Measurements from ENCODE around the gene FOXL2NB.

FOXL2NB gene
- 0 to 0.13 (median 0) reads per million in 9 experiments for total RNA-seq

DNA sequence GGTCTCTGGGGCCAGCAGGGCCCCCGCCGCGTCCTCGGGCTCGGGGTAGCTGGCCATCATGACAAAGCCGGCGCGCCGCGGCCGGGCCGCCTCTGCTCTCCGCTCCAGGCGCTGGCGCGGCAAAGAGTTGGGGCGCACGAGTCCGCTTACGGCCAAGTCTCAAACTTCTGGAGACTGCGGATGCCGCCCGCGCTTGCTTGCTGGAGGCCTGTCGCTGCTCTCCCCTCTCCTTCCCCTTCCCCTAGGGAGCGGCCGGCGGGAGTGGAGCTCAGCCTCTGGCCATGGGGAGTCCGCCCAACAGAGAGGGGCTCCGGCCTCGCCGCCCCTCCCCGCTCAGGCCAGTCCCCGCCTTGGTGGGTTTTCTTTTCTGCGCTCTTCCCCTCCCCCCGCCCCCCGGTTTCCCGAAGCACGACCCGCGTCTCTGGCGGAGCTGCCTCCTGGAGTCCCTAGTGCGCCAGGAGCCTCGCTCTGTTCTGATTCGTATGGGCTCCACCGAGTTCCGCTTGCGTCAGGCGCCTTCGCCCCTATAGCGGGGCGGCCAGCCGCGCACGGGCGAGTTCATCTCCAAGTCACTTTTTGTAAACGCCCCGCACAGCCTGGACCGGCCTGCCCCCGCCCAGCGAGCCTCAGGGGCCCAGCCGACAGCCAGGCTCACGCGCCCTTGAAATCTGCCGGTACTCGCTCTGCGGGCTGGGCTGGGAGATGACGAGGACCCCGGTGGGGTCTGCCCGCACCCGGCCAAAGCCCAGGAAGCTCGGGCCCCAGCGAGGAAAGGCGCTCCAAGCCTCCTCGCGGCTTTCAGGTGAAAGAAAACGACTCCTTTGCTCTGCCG lies at the start of gene FOXL2NB, which contains the start of gene FOXL2:
Gene FOXL2NB (plus strand): TSS at position 555 of the 832 bp plus-strand sequence. CDS start 148 bp downstream, at position 703.
Gene FOXL2 (minus strand): TSS at position 475 of the 832 bp plus-strand sequence. CDS start 415 bp downstream, at position 60.
- H3K27me3 Mint-ChIP-seq = peaks cover 70 to 89% of the 10 kb centered on the region in 2 donors
- ATAC-seq (replicated peaks) = peak; percentile 55
- no peaks in the 10 kb centered on the region for H3K36me3 Mint-ChIP-seq (ENCODE audit: insufficient read depth)
- H3K9me3 Mint-ChIP-seq = no peaks in the 10 kb centered on the region
- H3K4me1 Mint-ChIP-seq (ENCODE audit: low read depth in 2 of 2) = peaks cover 22 to 26% of the 10 kb centered on the region in 2 donors
- H3K4me3 Mint-ChIP-seq = peak within 1 kb of the TSS; percentile 67 to 73
- DNase-seq = no peak
- H3K27ac Mint-ChIP-seq = no peak within 1 kb of the TSS

DNA sequence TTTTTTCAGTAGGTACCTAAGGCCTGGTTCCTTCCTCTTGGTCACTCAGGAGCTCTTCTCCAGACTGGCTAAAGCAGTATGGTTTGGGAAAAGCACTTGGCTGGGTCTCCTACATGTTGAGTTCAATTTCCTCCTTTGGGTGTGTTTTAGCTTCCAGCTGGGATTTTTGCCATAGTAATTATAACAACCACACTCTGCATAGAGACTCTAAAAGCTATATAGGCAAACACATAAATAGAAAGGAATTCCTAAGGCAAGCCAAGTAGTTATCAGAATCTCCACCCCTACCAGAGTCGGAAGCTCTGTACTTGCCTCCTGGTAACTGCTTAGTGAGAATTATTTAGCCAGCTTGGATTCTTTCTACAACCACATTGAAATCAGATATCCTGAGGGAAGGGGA lies 48.7 kb upstream of the FOXL2NB start:
- H3K4me1 Mint-ChIP-seq (ENCODE audit: low read depth in 2 of 2) = no peaks in the 10 kb centered on the region
- no peaks in the 10 kb centered on the region for H3K27me3 Mint-ChIP-seq
- no peak for DNase-seq
- no peaks in the 10 kb centered on the region for H3K9me3 Mint-ChIP-seq
- no peak for ATAC-seq (replicated peaks)
- H3K36me3 Mint-ChIP-seq (ENCODE audit: insufficient read depth) = no peaks in the 10 kb centered on the region
- no peak overlapping the region for H3K4me3 Mint-ChIP-seq
- no peak overlapping the region for H3K27ac Mint-ChIP-seq

DNA sequence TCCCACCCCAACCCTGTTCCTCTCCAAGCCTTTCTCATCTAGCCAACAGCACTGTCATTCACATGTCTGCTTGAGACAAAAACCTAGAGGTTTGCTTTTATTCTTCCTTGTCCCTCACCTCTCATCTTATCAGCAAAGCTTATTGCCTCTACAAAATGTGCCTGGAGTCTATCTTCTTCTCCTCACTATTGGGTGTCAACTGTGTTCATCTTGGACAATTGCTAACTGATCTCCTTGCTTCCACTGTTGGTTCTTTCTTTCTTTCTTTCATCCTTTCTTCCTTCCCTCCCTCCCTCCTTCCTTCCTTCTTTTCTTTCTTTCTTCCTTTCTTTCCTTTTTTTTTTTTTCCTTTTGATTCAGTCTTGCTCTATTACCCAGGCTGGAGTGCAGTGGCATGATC lies 48.3 kb upstream of the FOXL2NB start:
- Mint-ChIP-seq H3K4me3 (no peak overlapping the region), H3K4me1 (ENCODE audit: low read depth in 2 of 2) (no peaks in the 10 kb centered on the region), H3K27me3 (no peaks in the 10 kb centered on the region), H3K27ac (no peak overlapping the region), H3K36me3 (ENCODE audit: insufficient read depth) (no peaks in the 10 kb centered on the region), H3K9me3 (no peaks in the 10 kb centered on the region)
- no peak for DNase-seq
- no peak for ATAC-seq (replicated peaks)

DNA sequence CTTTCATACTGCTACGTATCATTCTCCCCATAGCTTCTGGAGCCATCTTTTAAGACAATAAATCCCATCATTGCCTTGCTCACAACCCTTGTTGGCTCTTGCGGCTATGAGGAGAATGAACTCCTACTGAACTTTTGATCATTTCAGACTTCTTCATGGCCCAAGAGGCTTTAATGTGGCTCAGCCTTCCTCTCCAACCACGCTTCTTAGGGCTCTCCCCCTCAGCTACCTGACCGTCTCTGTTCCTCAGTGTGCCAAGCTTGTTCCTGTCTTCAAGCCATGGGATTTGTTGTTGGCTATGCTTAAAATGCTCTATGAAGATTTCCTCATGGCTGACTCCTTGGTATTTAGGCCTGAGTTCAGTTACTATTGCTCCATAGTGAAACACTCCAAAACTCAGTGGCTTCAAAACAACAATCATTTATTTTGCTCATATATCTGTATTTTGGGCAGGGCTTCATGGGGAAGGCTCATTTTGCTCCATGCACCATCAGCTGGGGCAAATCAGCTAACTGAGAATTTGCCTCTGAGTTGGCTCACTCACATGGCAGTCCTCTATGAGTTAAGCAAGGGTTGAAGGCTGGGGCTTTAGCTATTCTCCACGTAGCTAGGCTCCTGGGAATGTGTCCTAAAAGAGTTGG lies 47.5 kb upstream of the FOXL2NB start:
- no peak overlapping the region for H3K4me3 Mint-ChIP-seq
- H3K27me3 Mint-ChIP-seq = no peaks in the 10 kb centered on the region
- H3K4me1 Mint-ChIP-seq (ENCODE audit: low read depth in 2 of 2) = no peaks in the 10 kb centered on the region
- H3K9me3 Mint-ChIP-seq = no peaks in the 10 kb centered on the region
- H3K27ac Mint-ChIP-seq = no peak overlapping the region
- H3K36me3 Mint-ChIP-seq (ENCODE audit: insufficient read depth) = no peaks in the 10 kb centered on the region
- ATAC-seq (replicated peaks) (no peak), DNase-seq (no peak)

DNA sequence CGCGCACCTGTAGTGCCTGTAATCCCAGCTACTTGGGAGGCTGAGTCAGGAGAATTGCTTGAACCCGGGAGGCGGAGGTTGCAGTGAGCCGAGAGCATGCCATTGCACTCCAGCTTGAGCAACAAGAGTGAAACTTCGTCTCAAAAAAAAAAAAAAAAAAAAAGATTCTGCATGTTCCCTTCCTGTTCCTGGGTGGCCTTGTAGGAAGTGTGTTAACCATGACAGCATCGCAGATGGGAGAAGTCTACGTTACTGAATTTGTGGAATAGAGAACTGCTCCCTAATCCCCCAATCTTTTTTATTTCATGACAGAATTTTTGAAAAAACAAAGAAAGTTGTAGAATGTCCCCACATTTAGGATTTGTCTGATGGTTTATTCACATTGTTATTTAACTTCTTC lies 45.5 kb upstream of the FOXL2NB start:
- no peak for DNase-seq
- Mint-ChIP-seq H3K4me3 (no peak overlapping the region), H3K27me3 (no peaks in the 10 kb centered on the region), H3K9me3 (no peaks in the 10 kb centered on the region), H3K27ac (no peak overlapping the region), H3K36me3 (ENCODE audit: insufficient read depth) (peaks cover 3% of the 10 kb centered on the region), H3K4me1 (ENCODE audit: low read depth in 2 of 2) (no peaks in the 10 kb centered on the region)
- ATAC-seq (replicated peaks) = no peak

DNA sequence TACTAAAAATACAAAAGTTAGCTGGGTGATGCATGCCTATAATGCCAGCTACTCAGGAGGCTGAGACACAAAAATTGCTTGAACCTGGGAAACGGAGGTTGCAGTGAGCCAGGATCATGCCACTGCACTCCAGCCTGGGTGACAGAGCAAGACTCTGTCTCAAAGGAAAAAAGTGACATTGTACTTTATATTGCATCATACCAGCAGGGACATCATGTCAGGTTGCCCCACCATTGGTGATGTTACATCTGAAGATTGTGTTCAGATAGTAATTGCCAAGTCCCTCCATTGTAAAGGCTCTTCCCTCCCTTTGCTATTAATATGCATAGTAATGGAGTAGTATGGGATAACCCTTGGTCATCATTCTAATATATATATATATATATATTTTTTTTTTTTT lies 44.8 kb upstream of the FOXL2NB start:
- no peak for DNase-seq
- no peak overlapping the region for H3K4me3 Mint-ChIP-seq
- no peaks in the 10 kb centered on the region for H3K27me3 Mint-ChIP-seq
- ATAC-seq (replicated peaks) = no peak
- H3K9me3 Mint-ChIP-seq = no peaks in the 10 kb centered on the region
- H3K27ac Mint-ChIP-seq = no peak overlapping the region
- H3K36me3 Mint-ChIP-seq (ENCODE audit: insufficient read depth) = peaks cover 3% of the 10 kb centered on the region
- no peaks in the 10 kb centered on the region for H3K4me1 Mint-ChIP-seq (ENCODE audit: low read depth in 2 of 2)

DNA sequence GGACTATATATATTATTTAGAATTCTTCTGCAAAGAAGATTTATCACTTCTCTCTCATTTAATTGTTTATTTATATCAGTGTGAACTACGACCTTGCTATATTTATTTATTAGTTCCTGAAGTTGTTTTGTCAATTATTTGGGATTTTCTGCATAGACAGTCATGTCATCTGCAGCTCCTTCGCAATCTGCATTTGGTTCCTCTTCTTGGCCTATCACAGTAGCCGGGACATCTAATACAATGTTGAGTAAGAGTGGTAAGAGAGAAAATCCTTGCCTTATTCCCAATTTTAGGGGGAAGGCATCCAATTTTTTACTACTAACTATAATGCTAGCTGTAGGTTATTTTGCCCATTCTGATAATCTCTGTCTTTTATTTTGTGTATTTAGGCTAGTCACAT lies 39.5 kb upstream of the FOXL2NB start:
- Mint-ChIP-seq H3K4me1 (ENCODE audit: low read depth in 2 of 2) (no peaks in the 10 kb centered on the region), H3K4me3 (no peak overlapping the region), H3K9me3 (no peaks in the 10 kb centered on the region), H3K27me3 (no peaks in the 10 kb centered on the region), H3K36me3 (ENCODE audit: insufficient read depth) (peaks cover 3% of the 10 kb centered on the region), H3K27ac (no peak overlapping the region)
- ATAC-seq (replicated peaks) (no peak), DNase-seq (no peak)

DNA sequence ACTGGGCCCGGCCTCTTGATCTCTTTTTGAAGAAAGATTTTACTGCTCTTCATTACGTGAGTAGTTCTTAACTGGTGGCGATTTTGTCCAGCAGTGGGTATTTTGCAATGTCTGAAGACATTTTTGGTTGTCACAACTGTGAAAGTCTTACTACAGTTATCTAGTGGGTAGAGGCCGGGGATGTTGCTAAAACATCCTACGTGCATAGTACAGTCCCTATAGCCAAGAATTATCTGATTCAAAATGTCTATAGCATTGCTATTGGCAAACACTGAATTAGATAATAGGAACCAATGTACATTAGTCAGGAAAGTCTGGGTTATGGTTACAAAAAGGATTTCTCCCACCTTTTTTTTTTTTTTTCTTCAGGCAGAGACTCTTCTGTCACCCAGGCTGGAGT lies 38.2 kb upstream of the FOXL2NB start:
- no peak overlapping the region for H3K27ac Mint-ChIP-seq
- no peaks in the 10 kb centered on the region for H3K9me3 Mint-ChIP-seq
- no peak for ATAC-seq (replicated peaks)
- DNase-seq = no peak
- H3K27me3 Mint-ChIP-seq = no peaks in the 10 kb centered on the region
- H3K4me1 Mint-ChIP-seq (ENCODE audit: low read depth in 2 of 2) = no peaks in the 10 kb centered on the region
- no peak overlapping the region for H3K4me3 Mint-ChIP-seq
- peaks cover 5% of the 10 kb centered on the region for H3K36me3 Mint-ChIP-seq (ENCODE audit: insufficient read depth)

DNA sequence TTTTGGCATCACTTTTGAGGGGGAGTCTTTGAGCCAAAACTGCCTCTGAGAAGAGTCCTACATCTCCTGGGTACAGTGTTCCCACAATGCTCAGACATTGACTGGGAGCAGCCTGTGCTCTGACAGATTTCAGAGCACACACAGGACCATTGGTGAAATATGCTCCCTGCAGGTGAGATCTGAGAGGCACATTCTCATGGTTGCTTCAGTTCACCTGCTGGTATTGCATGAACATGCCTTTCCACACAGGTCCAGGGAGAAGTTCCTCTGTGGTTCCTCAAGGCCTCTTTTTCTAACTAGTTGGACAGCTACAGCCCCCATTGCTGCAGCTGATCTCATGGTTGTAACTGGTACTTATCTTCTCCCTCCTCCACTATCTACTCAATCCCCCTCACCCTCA lies 37.1 kb upstream of the FOXL2NB start:
- Mint-ChIP-seq H3K4me1 (ENCODE audit: low read depth in 2 of 2) (peaks cover under 1 to 1% of the 10 kb centered on the region in 2 donors), H3K27me3 (no peaks in the 10 kb centered on the region), H3K36me3 (ENCODE audit: insufficient read depth) (peaks cover 5% of the 10 kb centered on the region), H3K27ac (no peak overlapping the region), H3K9me3 (no peaks in the 10 kb centered on the region), H3K4me3 (no peak overlapping the region)
- DNase-seq (no peak), ATAC-seq (replicated peaks) (no peak)

DNA sequence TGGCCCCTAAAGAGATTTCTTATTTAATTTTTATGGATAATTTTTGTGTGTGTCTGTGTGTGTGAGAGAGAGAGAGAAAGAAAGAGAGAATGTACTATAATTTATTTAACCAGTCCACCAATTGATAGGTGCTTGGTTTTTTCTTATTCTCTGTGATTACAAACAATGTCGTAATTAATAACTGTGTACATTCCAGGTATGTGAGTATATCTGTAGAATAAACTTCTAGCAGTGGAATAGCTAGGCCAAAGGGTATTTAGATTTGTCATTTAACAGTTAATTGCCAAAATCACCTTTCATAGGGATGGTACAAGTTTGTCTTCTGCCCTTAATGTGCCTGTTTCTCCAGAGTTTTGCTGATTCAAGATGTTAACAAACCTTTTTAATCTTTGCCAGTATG lies 35.4 kb upstream of the FOXL2NB start:
- no peaks in the 10 kb centered on the region for H3K9me3 Mint-ChIP-seq
- no peaks in the 10 kb centered on the region for H3K27me3 Mint-ChIP-seq
- H3K4me1 Mint-ChIP-seq (ENCODE audit: low read depth in 2 of 2) = peaks cover 8 to 9% of the 10 kb centered on the region in 2 donors
- H3K36me3 Mint-ChIP-seq (ENCODE audit: insufficient read depth) = peaks cover 9% of the 10 kb centered on the region
- ATAC-seq (replicated peaks) = no peak
- no peak overlapping the region for H3K4me3 Mint-ChIP-seq
- no peak for DNase-seq
- H3K27ac Mint-ChIP-seq = no peak overlapping the region

DNA sequence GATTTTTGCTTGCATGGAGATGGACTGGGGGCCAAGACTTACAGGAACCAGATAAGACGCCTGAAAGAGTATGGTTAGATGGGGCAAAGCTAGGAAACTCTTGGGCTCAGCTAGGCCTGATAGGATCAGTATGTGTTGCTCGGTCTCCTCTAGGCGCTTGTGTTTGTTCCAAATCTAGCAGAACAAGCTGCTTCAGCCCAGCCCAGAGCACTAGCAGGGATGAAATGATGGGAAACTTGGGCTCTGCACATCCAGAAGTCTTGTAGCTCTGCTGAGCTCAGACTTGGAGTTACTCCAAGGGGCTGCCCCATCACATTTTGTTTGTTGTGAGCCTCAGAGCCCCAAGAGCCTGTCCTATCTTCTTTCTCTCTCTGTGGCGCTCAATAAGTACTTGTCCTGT lies 34.8 kb upstream of the FOXL2NB start:
- H3K4me3 Mint-ChIP-seq = no peak overlapping the region

DNA sequence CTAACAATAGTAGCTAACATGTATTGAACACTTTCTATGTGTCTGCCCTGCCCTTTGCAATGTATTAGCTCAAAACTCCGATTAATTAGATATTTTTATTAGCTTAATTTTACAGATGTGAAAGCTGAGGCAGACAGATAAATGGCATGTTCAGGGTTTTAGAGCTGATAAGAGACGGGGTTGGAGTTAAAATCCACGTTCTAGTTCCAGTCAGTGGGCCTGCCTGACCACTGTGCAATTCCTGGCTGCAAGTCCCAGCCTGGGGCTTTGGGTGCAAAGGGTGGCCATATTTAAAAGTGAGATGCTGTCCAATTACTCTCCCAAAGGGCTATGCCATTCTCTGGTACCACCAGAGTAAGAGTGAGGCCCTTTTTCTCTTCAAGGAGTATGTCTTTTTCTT lies 33.3 kb upstream of the FOXL2NB start:
- Mint-ChIP-seq H3K4me3 (no peak overlapping the region), H3K27ac (no peak overlapping the region), H3K36me3 (ENCODE audit: insufficient read depth) (peaks cover 9% of the 10 kb centered on the region), H3K9me3 (no peaks in the 10 kb centered on the region), H3K4me1 (ENCODE audit: low read depth in 2 of 2) (peaks cover 8 to 9% of the 10 kb centered on the region in 2 donors), H3K27me3 (peaks cover 0 to 12% of the 10 kb centered on the region in 2 donors)
- ATAC-seq (replicated peaks) (no peak), DNase-seq (no peak)

More for the DNA sequence above, 34.8 kb upstream of the FOXL2NB start:
- Mint-ChIP-seq H3K9me3 (no peaks in the 10 kb centered on the region), H3K27me3 (no peaks in the 10 kb centered on the region), H3K36me3 (ENCODE audit: insufficient read depth) (peaks cover 9% of the 10 kb centered on the region), H3K4me1 (ENCODE audit: low read depth in 2 of 2) (peaks cover 8 to 9% of the 10 kb centered on the region in 2 donors), H3K27ac (no peak overlapping the region)
- ATAC-seq (replicated peaks) = no peak
- no peak for DNase-seq

DNA sequence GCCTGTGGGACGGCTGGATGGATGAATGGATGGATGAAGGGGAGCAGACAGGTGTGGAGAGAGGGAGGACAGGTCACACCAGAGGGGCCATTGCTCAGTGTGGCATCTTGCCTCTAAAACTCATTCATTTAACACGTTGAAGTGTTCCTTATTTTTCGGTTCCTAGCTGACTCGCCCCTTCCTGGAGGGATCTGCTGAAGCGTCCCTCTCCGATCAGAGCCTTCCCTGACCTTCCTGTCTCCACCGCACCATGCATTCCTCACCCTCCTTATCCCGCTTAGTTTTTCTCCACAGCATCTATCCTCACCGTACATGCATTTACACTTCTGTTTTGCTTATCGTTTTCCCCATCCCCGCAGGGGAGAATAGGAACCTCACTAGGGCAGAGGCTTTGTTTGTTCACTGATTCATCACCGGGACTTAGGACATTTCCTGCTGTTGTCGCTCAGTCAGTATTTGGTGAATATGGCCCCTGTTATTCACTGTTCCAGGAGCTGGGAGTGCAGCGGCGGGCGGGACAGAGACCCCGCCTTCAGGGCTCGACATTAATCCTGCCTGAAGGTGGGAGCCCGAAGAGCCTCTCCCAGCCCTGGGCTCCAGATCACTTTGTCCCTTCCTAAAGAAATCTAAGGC lies 32.0 kb upstream of the FOXL2NB start:
- DNase-seq (peak in 1 of 3 experiments; percentile 9), ATAC-seq (replicated peaks) (peak; percentile 16)
- Mint-ChIP-seq H3K4me3 (peak overlapping the region; percentile 83 to 87), H3K4me1 (ENCODE audit: low read depth in 2 of 2) (peaks cover 8 to 9% of the 10 kb centered on the region in 2 donors), H3K36me3 (ENCODE audit: insufficient read depth) (peaks cover 9% of the 10 kb centered on the region), H3K27me3 (peaks cover 0 to 17% of the 10 kb centered on the region in 2 donors), H3K9me3 (no peaks in the 10 kb centered on the region), H3K27ac (no peak overlapping the region)

All from effector memory CD8-positive, alpha-beta T cell (primary cell).